AG04450 (cell line): ENCODE results near the gene CST9. TPM values are rescaled to one million over a fixed set of nuclear protein-coding genes. Genes with fewer than 3 reads are reported as not detected.

Experiments used
- CTCF ChIA-PET: fragments of 300-600, 350-600 bp; formaldehyde crosslinking; extraction: SDS; loops from one replicate; lab custom pipeline; 2022; ENCODE audit warnings: antibody characterized with exemption, inconsistent platforms; lab: Charles Lee
- POLR2A ChIA-PET: fragments of 350-600 bp; formaldehyde crosslinking; extraction: SDS; loops from one replicate; lab custom pipeline; 2021; ENCODE audit warnings: antibody characterized with exemption, inconsistent platforms; lab: Yijun Ruan, JAX
- DNase-seq: peaks from one replicate; pipeline ENCODE4 v3.0.0-alpha.2; 2011; ENCODE audit warnings: low read depth, low spot score
- H3K27ac ChIP-seq: one replicate; pipeline ENCODE4 v1.5.1; 2012; ENCODE audit warnings: low read depth, low read length, control low read depth
- H3K27me3 ChIP-seq: one replicate; pipeline ENCODE4 v1.6.0; 2012; ENCODE audit warnings: low read length; ENCODE audit not compliant: control insufficient read depth, insufficient read depth
- H3K4me3 ChIP-seq: 2 replicates; pipeline ENCODE4 v1.5.1; 2011; ENCODE audit warnings: mild to moderate bottlenecking, low read depth, low read length, control low read depth
- H3K9me3 ChIP-seq: 2 replicates; pipeline ENCODE4 v1.5.1; 2012; ENCODE audit warnings: low read length; ENCODE audit not compliant: control insufficient read depth, insufficient read depth
- CTCF ChIP-seq: IDR thresholded peaks from 2 replicates; pipeline ENCODE4 v1.5.1; 2011; ENCODE audit warnings: low read depth, low read length, control low read depth, inconsistent platforms
- polyA plus RNA-seq: library from polyadenylated mRNA; depleted of rRNA; stranded (reverse); fragments of >200 nt; gene quantifications from 2 replicates; pipeline ENCODE4 v1.2.3, GENCODE V29; 2011

Gene CST9
- polyA plus RNA-seq, 1 experiment, result not detected

- no peak for TF ChIP-seq CTCF
- Histone ChIP-seq H3K27ac (no peak overlapping the region), H3K9me3 (no peaks in the 10 kb centered on the region), H3K4me3 (no peak overlapping the region), H3K27me3 (no peaks in the 10 kb centered on the region)
- no peak for DNase-seq
- ChIA-PET POLR2A (no interaction called here), CTCF (no interaction called here)
Measured at GRCh38 chr20:23588434-23589403, 17.0 kb downstream of the CST9 start.

GRCh38 chr20:23587631-23588030 lies 18.1 kb downstream of the CST9 start:
- no peaks in the 10 kb centered on the region for H3K9me3 ChIP-seq
- H3K27ac ChIP-seq, result no peak overlapping the region
- DNase-seq, result no peak
- ChIA-PET POLR2A (no interaction called here), CTCF (no interaction called here)
- no peak overlapping the region for H3K4me3 ChIP-seq
- no peak for TF ChIP-seq CTCF
- no peaks in the 10 kb centered on the region for H3K27me3 ChIP-seq

GRCh38 chr20:23586735-23587525 lies 18.8 kb downstream of the CST9 start:
- DNase-seq, result no peak
- TF ChIP-seq CTCF, result no peak
- ChIA-PET CTCF (interaction anchor here (2.0 kb wide), 1 partner anchor 20 kb away, joined by 6 read pairs; no protein-coding TSS in a partner anchor), POLR2A (no interaction called here)
- H3K27ac ChIP-seq, result no peak overlapping the region
- no peak overlapping the region for H3K4me3 ChIP-seq
- no peaks in the 10 kb centered on the region for H3K9me3 ChIP-seq
- H3K27me3 ChIP-seq, result no peaks in the 10 kb centered on the region

GRCh38 chr20:23585808-23586734 lies 19.6 kb downstream of the CST9 start:
- Histone ChIP-seq H3K27ac (no peak overlapping the region), H3K9me3 (no peaks in the 10 kb centered on the region), H3K4me3 (no peak overlapping the region), H3K27me3 (no peaks in the 10 kb centered on the region)
- no peak for DNase-seq
- ChIA-PET CTCF (interaction anchor here (1.1 to 2.0 kb wide), 2 partner anchors 21 to 82 kb away, joined by 3 to 6 read pairs; no protein-coding TSS in a partner anchor), POLR2A (no interaction called here)
- no peak for TF ChIP-seq CTCF
